SU-DHL-6 (cell line): ENCODE data around the gene ZFP36.

Experiments
- H2AFZ ChIP-seq: fragments of 200-600 bp; sonication (generic); 2 replicates; pipeline ENCODE4 v1.6.1; 2014; ENCODE audit warnings: low read depth, mild to moderate bottlenecking, moderate library complexity, mixed read lengths, antibody characterized with exemption, low read length; ENCODE audit not compliant: severe bottlenecking
- H3F3A ChIP-seq: fragments of 200-600 bp; shearing (Covaris generic); 2 replicates; pipeline ENCODE4 v1.6.0; 2016; ENCODE audit warnings: antibody characterized with exemption, mild to moderate bottlenecking; ENCODE audit not compliant: insufficient read depth
- H3K27ac ChIP-seq: fragments of 200-600 bp; sonication (generic); 2 replicates; pipeline ENCODE4 v1.5.1; 2016; ENCODE audit warnings: low read depth, mild to moderate bottlenecking, low read length, moderate library complexity, mixed read lengths
- H3K27me3 ChIP-seq: fragments of 200-600 bp; sonication (generic), shearing (Covaris generic); 2 replicates; pipeline ENCODE4 v1.6.0; 2014; ENCODE audit warnings: mild to moderate bottlenecking, low read length
- H3K36me3 ChIP-seq: fragments of 200-600 bp; sonication (generic); 2 replicates; pipeline ENCODE4 v1.6.1; 2014; ENCODE audit warnings: mild to moderate bottlenecking, low read length, mixed read lengths
- H3K4me2 ChIP-seq: fragments of 300-600, 200-600 bp; shearing (Covaris generic), sonication (generic); 2 replicates; pipeline ENCODE4 v1.6.0; 2014; ENCODE audit warnings: low read length, low read depth, mild to moderate bottlenecking; ENCODE audit not compliant: poor library complexity, severe bottlenecking
- H3K4me3 ChIP-seq: fragments of 200-600 bp; sonication (generic); 2 replicates; pipeline ENCODE4 v1.5.1; 2014; ENCODE audit warnings: antibody characterized with exemption, low read length, mild to moderate bottlenecking, mixed read lengths; ENCODE audit not compliant: insufficient read depth, poor library complexity, severe bottlenecking
- H3K79me2 ChIP-seq: fragments of 200-600 bp; sonication (generic); 2 replicates; pipeline ENCODE4 v1.6.1; 2014; ENCODE audit warnings: mild to moderate bottlenecking, low read length, moderate library complexity; ENCODE audit not compliant: insufficient read depth
- H3K9ac ChIP-seq: fragments of 200-600 bp; sonication (generic); 2 replicates; pipeline ENCODE4 v1.7.0; 2014; ENCODE audit warnings: mild to moderate bottlenecking, low read length
- H3K9me2 ChIP-seq: fragments of 200-600 bp; sonication (generic); replicated peaks from 2 replicates; pipeline ENCODE4 v1.6.1; 2014; ENCODE audit warnings: low read length; ENCODE audit not compliant: insufficient read depth
- H3K9me3 ChIP-seq: fragments of 200-600 bp; sonication (generic); 2 replicates; pipeline ENCODE4 v1.6.1; 2014; ENCODE audit warnings: low read length, mixed read lengths; ENCODE audit not compliant: insufficient read depth
- H4K20me1 ChIP-seq: fragments of 200-600 bp; sonication (generic); 2 replicates; pipeline ENCODE4 v1.6.1; 2014; ENCODE audit warnings: low read depth, mild to moderate bottlenecking, antibody characterized with exemption, low read length, moderate library complexity, mixed read lengths
- CTCF ChIP-seq: fragments of 200-600 bp; sonication (generic); IDR thresholded peaks from one replicate; pipeline ENCODE4 v1.5.1; 2017; ENCODE audit warnings: antibody characterized with exemption, mild to moderate bottlenecking, low read length, moderate library complexity; ENCODE audit not compliant: insufficient read depth, poor library complexity, severe bottlenecking
- EZH2phosphoT487 ChIP-seq: fragments of 200-600 bp; sonication (generic), shearing (Covaris generic); conservative IDR thresholded peaks from 2 replicates; pipeline ENCODE4 v1.6.1; 2018; ENCODE audit warnings: mild to moderate bottlenecking, antibody characterized with exemption, low read length, moderate library complexity, mixed read lengths

ZFP36 gene

GRCh38 chr19:39434123-39435076 lies 27.8 kb downstream of the ZFP36 start:
- peak overlapping the region; percentile 98 for H3K9ac ChIP-seq
- TF ChIP-seq EZH2phosphoT487 (no peak), CTCF (no peak)
- no peaks in the 10 kb centered on the region for H3K27me3 ChIP-seq
- peaks cover 16% of the 10 kb centered on the region for H4K20me1 ChIP-seq
- H3K9me3 ChIP-seq, result no peaks in the 10 kb centered on the region
- no peaks in the 10 kb centered on the region for H3K9me2 ChIP-seq
- peaks cover 25% of the 10 kb centered on the region for H3K36me3 ChIP-seq
- H3K79me2 ChIP-seq, result peaks cover 26% of the 10 kb centered on the region
- peak overlapping the region; percentile 55 for H3K27ac ChIP-seq
- H2AFZ ChIP-seq, result no peak overlapping the region
- peak overlapping the region; percentile 95 for H3K4me3 ChIP-seq
- H3K4me2 ChIP-seq, result peak overlapping the region; percentile 85
- H3F3A ChIP-seq, result peaks cover 43% of the 10 kb centered on the region

GRCh38 chr19:39435499-39436349 lies 29.1 kb downstream of the ZFP36 start, which contains the start of gene RPS16:
TSS of gene RPS16 (minus strand) at chr19:39435949. CDS start at chr19:39435895, 54 bp downstream.
- Histone ChIP-seq H2AFZ (no peak within 1 kb of the TSS), H4K20me1 (peaks cover 16% of the 10 kb centered on the region), H3F3A (peaks cover 38% of the 10 kb centered on the region), H3K9ac (peak within 1 kb of the TSS; percentile 98), H3K27ac (peak within 1 kb of the TSS; percentile 55), H3K79me2 (peaks cover 26% of the 10 kb centered on the region), H3K4me2 (peak within 1 kb of the TSS; percentile 90), H3K36me3 (peaks cover 25% of the 10 kb centered on the region), H3K9me2 (no peaks in the 10 kb centered on the region), H3K9me3 (no peaks in the 10 kb centered on the region), H3K27me3 (no peaks in the 10 kb centered on the region), H3K4me3 (peak within 1 kb of the TSS; percentile 95)
- no peak for TF ChIP-seq CTCF
- TF ChIP-seq EZH2phosphoT487, result no peak

GRCh38 chr19:39436350-39436716 lies 29.7 kb downstream of the ZFP36 start:
- Histone ChIP-seq H3K36me3 (peaks cover 25% of the 10 kb centered on the region), H3F3A (peaks cover 32% of the 10 kb centered on the region), H3K79me2 (peaks cover 26% of the 10 kb centered on the region), H3K27me3 (no peaks in the 10 kb centered on the region), H2AFZ (no peak overlapping the region), H3K9ac (peak overlapping the region; percentile 98), H4K20me1 (peaks cover 16% of the 10 kb centered on the region), H3K27ac (peak overlapping the region; percentile 43), H3K9me2 (no peaks in the 10 kb centered on the region), H3K4me2 (peak overlapping the region; percentile 90), H3K4me3 (peak overlapping the region; percentile 77), H3K9me3 (no peaks in the 10 kb centered on the region)
- TF ChIP-seq CTCF, result no peak
- no peak for TF ChIP-seq EZH2phosphoT487
